LNCaP clone FGC (cell line): Measurements from ENCODE around the gene CMKLR1.

Experiments
- DNase-seq: peaks from one replicate; pipeline ENCODE4 v3.0.0-alpha.2; 2011; ENCODE audit warnings: low read depth
- H3K4me3 ChIP-seq: 2 replicates; pipeline ENCODE4 v1.5.1; 2011; ENCODE audit warnings: mild to moderate bottlenecking, low read depth, low read length, control low read depth
- TF ChIP-seq, protein P1 (sequence below): IDR thresholded peaks from 2 replicates; pipeline ENCODE4 v1.5.1; 2012; ENCODE audit warnings: mild to moderate bottlenecking; ENCODE audit not compliant: control insufficient read depth, insufficient read depth; ENCODE audit errors: extremely low read depth

The CMKLR1 gene, protein sequence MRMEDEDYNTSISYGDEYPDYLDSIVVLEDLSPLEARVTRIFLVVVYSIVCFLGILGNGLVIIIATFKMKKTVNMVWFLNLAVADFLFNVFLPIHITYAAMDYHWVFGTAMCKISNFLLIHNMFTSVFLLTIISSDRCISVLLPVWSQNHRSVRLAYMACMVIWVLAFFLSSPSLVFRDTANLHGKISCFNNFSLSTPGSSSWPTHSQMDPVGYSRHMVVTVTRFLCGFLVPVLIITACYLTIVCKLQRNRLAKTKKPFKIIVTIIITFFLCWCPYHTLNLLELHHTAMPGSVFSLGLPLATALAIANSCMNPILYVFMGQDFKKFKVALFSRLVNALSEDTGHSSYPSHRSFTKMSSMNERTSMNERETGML

DNA sequence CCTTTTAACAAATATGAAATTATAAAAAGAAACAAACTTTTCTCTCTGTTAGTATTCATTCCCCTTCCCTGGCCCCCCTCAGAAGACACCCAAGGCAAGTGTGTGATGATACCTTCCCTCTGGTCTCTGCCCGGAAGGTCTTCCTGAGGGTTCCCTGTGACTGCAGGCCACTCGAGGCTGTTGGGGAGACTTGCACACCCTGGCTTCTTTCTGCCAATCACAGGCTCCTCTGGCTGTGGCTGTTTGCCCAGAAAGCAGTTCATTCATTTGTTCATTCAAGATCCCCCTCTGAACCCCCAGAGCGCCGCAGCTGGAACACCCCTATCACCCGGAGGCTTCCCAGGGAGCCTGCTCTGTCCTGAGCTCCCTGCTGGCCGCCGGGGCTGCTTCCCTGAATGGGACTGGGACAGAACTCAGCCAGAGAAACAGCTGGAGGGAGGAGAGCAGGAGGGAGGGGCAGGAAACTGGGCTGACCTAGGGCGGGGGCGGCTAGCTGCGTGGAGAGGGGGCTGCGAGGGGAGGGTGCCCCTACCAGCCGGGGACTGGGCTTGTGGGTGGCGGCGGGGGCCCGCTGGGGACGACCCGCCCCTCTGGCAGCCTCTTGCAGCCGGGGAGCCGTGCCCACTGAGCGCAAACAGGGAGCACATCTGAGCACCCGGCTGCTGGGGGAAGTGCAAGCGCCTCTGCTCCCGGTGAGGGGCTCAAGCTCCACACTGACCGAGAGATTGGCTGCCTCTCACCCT is at the start of gene CMKLR1:
Gene CMKLR1 (minus strand): TSS at position 397 of the 743 bp plus-strand sequence. CDS start 45,720 bp downstream, outside the sequence.
- no peak for DNase-seq
- TF ChIP-seq, protein P1, sequence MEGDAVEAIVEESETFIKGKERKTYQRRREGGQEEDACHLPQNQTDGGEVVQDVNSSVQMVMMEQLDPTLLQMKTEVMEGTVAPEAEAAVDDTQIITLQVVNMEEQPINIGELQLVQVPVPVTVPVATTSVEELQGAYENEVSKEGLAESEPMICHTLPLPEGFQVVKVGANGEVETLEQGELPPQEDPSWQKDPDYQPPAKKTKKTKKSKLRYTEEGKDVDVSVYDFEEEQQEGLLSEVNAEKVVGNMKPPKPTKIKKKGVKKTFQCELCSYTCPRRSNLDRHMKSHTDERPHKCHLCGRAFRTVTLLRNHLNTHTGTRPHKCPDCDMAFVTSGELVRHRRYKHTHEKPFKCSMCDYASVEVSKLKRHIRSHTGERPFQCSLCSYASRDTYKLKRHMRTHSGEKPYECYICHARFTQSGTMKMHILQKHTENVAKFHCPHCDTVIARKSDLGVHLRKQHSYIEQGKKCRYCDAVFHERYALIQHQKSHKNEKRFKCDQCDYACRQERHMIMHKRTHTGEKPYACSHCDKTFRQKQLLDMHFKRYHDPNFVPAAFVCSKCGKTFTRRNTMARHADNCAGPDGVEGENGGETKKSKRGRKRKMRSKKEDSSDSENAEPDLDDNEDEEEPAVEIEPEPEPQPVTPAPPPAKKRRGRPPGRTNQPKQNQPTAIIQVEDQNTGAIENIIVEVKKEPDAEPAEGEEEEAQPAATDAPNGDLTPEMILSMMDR = no peak
- H3K4me3 ChIP-seq = no peak within 1 kb of the TSS

DNA sequence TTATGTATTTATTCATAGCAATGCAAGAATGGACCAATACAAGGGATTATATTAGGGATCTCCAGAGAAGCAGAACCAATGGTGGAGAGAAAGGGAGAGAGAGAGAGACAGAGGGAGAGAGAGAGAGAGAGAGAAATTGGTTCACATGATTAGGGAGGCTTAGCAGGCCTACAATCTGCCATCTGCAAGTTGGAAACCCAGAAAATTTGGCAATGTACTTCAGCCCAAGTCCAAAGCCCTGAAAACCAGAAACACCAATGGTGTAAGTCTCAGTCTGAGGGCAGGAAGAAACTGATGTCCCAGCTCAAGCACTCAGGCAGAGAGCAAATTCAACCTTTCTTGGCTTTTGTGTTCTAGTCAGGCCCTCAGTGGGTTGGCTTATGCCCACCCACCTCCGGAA is 48.7 kb upstream of the CMKLR1 start:
- no peak overlapping the region for H3K4me3 ChIP-seq
- TF ChIP-seq, protein P1 = no peak
- DNase-seq = no peak

DNA sequence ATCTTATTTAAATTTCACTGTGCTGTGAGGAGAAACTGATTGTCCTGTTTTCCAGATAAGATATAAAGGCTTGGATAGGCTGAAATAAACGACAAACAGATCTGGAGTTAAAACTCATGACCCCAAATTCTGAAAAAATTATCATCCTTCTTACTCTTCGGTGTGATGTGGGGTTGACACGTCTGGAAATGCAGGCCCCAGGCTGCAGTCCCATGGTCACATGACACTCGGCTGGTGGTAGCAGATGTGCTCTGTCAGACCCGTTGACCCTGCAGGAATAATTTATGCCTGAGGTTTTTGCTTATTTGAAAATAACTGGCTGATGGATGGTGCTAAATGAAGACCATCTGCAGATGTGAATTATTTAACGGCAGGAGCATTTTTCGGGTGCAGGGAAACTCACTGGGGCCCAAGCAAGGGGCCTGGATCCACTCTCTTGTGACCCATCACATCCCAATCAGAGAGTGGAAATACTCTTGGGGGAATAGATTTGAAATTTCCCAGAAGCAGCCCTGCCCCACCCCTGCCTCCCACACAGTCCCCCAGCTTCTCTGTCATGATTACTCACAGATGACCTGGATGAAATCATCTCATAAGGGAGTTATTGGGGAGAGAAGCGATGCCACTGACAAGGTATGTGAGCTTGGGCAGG is 47.7 kb upstream of the CMKLR1 start:
- DNase-seq = no peak
- H3K4me3 ChIP-seq = no peak overlapping the region
- TF ChIP-seq, protein P1 = no peak

DNA sequence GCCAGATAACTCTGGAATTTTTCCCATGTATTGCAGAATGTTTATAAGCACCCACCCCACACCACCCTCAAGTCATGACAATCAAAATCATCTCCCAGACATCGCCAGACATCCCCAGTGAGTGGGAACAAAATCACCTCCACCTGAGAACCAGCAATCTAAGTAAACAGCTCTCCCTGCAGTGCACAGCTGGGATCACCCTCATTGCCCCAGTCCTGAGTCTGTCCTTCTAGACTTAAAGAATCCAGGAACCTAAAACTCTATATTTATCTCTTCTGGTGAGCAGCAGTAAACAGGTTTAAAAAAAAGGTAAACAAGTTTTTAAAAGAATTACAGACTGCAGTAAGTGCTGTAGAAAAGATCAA is 43.3 kb upstream of the CMKLR1 start:
- TF ChIP-seq, protein P1 = no peak
- DNase-seq = no peak
- H3K4me3 ChIP-seq = no peak overlapping the region

DNA sequence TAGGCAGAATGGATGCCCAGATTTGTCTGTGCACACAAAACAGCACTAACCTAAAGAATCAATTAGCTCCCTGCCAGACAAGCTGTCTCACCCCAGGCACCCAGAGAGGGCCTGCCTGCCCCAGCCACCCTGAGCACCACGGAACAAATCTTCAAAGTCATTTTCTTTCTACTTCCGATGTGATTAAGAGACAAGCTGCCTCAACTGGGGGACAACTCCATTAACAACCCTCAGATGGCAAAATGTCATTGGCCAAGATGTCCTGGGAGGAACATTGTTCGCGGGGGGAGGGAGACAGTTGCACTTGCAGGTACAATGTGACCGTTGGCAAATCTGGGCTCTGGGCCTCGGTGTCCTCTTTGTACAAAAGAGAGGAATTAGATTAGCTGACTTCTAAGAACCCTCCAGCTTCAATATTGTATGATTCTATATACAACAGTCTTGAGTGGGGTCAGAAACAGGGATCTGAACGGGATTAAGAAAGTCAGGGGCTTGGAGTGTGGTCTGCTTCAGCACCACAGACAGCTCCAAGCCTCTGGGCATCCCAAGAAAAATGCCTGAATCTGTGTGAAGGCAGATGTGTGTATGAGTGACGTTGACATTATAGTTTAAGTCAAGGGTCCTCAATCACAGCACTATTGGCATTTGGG is 42.8 kb upstream of the CMKLR1 start:
- DNase-seq = no peak

DNA sequence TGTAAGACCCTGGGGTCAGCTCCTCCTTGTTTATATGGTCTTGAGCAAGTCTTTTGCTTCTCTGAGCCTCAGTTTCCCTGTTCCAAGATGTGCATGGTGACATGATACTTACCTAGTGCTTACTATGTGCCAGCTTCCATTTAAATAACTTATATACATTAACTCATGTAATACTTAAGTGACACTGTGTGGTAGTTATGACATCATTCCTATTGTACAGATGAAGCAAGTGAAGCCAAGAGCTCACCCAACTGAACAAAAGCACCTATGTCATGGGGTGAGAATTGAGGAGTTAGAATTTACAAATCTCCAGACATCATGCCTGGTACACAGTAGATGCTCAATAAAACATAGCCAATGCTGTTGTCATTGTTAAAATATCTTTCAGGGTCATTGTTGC is 41.3 kb upstream of the CMKLR1 start:
- TF ChIP-seq, protein P1 = no peak
- DNase-seq = no peak
- H3K4me3 ChIP-seq = no peak overlapping the region

More for the DNA sequence above, 42.8 kb upstream of the CMKLR1 start:
- no peak overlapping the region for H3K4me3 ChIP-seq
- TF ChIP-seq, protein P1 = no peak
